ENCODE data around the gene SLC27A3.
"Not testable (repeated sequence)": the region's sequence is repeated elsewhere in the genome, so short reads cannot be mapped to it uniquely, and the experiment has no call there.

Gene SLC27A3

DNA sequence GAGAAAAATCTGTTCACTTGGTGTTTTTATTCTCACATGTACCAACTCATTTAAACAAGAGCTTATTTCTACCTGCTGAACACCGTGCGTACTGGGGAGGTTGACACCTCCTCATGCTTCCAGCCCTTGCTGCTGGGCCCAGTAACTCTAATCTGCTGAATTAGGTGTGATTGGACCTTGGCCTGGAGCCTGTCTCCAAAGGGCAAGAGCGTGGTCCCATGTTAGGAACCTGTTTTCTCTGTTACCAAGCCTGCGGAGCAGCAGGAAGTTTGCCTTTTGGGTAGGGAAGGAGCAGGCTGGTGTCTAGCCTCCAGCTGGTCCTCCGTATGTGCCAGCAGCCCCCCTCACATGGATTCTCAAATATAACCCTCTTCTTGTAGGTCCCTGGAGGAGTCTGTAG is 10.9 kb upstream of the SLC27A3 start:
- no peak for DNase-seq

DNA sequence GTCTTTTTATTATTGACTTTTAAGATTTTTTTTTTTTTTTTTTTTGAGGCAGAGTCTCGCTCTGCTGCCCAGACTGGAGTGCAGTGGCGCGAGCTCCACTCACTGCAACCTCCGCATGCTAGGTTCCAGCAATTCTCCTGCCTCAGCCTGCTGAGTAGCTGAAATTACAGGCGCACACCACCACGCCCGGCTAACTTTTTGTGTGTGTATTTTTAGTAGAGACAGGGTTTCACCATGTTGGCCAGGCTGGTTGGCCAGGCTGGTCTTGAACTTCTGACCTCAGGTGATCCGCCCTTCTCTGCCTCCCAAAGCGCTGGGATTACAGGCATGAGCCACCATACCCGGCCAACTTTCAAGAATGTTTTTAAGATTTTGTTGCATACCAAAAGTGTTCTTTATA is 8.5 kb upstream of the SLC27A3 start:
- DNase-seq, result not testable (repeated sequence)

GRCh38 chr1:153767519-153767918 is 7.7 kb upstream of the SLC27A3 start:
- no peak for DNase-seq

GRCh38 chr1:153768316-153769181 is 6.7 kb upstream of the SLC27A3 start:
- no peak for DNase-seq

- DNase-seq, result no peak
Observed at GRCh38 chr1:153769221-153769620, 6.0 kb upstream of the SLC27A3 start.

- no peak for DNase-seq
Observed at GRCh38 chr1:153770797-153771196, 4.4 kb upstream of the SLC27A3 start.

- no peak for DNase-seq
Observed at GRCh38 chr1:153771261-153771660, 3.9 kb upstream of the SLC27A3 start.

DNA sequence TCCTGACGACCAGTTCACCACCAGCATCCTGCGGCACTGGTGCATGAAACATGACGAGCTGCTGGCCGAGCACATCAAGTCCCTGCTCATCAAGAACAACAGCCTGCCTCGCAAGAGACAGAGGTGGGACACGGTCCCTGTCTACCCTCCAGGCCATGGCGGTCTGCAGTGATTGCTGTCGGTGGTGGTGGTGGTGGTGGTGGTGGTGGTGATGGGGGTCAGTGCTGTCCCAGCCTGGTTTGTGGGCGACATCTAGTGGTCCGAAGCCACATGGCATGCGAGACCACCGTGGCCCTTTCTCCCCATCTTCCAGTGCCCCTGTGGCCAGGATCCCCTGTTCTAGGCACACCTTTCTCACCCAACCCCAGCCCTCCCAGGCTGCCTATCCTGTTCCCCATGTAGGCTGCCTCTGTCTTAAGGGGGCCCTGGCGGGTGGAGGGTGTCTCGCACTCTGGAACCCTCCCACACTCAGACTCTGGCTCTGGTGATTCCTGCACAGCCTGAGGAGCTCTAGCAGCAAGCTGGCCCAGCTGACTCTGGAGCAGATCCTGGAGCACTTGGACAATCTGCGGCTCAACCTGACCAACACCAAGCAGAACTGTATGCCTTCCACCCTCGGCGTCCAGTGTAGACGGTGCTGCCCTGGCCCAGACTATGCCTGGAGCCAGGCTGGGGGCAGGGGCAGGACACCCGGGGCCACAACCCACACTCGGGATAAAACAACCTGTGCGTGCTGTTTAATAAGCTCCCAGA is 3.2 kb upstream of the SLC27A3 start:
- no peak for DNase-seq

GRCh38 chr1:153773096-153773921 is 1.9 kb upstream of the SLC27A3 start:
- DNase-seq, result peak; percentile 42

DNA sequence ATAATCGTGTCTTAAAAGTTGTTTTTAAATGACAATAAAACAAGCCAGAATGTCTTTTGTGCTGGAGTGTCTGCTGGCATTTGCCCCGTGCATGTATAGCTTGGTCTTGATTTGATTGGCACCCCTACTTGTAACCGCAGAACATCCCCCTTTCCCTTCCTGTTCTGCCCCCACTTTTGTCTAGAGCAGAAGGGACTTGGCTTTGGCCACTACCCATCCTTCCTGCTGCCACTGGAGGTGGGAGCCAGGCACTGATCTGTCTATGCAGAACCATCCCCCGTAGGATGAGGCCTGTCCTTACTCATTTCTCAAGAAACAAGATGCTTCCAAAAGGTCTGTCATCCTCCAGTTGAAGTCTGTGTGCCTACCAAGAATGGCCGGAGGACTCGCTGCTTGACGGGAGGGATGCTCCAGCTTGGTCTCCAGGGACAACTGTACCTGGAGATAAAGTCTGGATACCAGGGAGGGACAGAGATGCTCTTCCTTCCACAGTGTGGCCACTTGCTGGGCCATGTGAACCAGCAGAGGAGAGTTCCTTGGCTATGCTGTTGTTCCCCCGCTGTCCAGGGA is 1.1 kb upstream of the SLC27A3 start:
- DNase-seq, result no peak

GRCh38 chr1:153775458-153776327 is 486 bp downstream of the SLC27A3 start:
- DNase-seq, result peak; percentile 59

DNA sequence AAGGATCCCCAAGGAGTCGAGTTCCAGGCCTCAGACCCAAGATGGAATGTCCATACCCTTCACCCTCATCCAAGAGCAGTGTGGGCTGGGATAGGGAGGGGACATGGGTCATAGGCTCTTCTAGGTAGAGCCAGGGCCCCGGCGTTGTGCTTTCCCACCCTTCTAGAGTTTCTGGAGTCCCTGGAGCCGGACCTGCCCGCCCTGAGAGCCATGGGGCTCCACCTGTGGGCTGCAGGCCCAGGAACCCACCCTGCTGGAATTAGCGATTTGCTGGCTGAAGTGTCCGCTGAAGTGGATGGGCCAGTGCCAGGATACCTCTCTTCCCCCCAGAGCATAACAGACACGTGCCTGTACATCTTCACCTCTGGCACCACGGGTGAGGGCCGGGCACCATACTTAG is 1.1 kb downstream of the SLC27A3 start:
- no peak for DNase-seq

DNA sequence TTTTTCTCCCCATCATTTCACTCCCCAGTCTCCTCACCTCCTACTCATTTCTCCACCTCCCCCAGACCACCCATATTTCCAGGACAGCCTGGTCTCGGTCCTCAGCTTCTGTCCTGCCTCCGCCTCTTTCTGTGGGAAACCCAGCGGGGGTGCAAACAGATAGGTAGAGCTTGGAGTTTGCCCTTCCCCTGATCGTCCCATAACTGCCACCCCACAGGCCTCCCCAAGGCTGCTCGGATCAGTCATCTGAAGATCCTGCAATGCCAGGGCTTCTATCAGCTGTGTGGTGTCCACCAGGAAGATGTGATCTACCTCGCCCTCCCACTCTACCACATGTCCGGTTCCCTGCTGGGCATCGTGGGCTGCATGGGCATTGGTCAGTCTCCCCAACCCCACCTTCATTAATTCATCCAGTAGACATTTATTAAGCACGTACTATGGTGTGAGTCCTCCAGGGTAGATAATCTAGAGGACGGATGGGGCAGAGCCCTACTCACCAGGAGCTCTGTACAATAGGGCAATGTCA is 1.7 kb downstream of the SLC27A3 start:
- DNase-seq, result no peak

GRCh38 chr1:153777648-153778047 is 2.4 kb downstream of the SLC27A3 start:
- no peak for DNase-seq

DNA sequence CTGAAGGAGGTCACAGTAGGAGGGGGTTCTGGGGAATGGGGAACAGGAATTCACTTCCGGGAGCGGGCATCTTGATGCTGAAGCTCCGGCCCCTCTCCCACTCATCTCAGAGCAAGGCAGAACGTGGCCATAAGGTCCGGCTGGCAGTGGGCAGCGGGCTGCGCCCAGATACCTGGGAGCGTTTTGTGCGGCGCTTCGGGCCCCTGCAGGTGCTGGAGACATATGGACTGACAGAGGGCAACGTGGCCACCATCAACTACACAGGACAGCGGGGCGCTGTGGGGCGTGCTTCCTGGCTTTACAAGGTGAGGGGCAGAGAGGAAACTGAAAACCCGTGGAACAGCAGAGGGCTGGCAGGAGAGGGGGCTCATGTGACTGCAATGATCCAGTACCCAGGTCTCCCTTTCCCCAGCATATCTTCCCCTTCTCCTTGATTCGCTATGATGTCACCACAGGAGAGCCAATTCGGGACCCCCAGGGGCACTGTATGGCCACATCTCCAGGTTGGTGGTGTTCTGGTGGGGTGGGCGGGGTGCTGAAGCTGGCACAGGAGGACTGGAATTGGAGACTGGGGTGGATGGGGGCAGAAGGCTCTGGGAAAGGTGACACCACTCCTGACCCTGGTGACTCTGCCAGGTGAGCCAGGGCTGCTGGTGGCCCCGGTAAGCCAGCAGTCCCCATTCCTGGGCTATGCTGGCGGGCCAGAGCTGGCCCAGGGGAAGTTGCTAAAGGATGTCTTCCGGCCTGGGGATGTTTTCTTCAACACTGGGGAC is 3.0 kb downstream of the SLC27A3 start:
- DNase-seq, result no peak

- DNase-seq, result no peak
Observed at GRCh38 chr1:153778824-153779519, 3.8 kb downstream of the SLC27A3 start.

DNA sequence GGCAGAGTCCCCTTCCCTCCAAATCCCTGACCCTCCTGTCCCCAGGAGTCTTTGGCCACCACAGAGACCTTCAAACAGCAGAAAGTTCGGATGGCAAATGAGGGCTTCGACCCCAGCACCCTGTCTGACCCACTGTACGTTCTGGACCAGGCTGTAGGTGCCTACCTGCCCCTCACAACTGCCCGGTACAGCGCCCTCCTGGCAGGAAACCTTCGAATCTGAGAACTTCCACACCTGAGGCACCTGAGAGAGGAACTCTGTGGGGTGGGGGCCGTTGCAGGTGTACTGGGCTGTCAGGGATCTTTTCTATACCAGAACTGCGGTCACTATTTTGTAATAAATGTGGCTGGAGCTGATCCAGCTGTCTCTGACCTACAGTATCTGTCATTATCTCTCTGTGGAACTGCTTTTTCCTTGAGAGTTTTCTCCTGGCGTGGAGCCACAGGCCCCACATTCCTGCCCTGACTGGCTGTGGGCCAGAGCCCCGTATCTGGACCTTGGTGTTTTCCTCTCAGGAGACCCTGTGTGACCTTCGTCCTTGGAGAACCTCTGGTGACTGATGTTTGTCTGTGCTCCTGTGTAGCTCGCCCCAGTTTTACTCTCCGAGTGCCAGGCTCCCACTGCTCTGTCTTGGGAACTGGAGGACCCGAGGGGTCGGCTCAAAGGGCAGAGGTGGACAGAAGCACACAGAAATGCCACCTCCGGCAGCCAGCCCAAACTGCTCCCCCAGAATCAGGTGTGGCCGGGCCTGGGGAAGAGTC is 4.8 kb downstream of the SLC27A3 start:
- no peak for DNase-seq

DNA sequence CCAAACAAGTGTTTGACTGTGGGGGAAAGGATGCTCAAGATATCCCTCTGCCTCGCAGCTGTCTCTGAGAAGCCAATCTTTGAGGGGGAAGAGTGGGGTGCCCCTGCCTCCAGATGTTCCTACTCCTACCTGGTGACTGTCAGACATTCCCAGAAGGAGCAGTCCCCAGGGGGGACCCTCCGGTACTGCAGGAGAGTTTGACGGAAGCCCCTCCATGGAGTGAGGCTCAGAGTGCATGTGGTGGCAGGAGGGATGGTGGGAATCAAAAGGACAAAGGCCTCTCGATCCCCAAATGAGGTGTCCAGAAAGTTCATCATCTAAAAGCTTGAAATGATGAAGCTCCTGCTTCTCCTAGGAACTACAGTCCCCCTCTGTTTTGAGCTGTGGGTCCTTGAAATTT is 5.3 kb downstream of the SLC27A3 start:
- DNase-seq, result no peak

GRCh38 chr1:153782648-153783047 is 7.4 kb downstream of the SLC27A3 start:
- not testable (repeated sequence) for DNase-seq

Data from CD4-positive, alpha-beta T cell treated with Interferon gamma for 1 hour (primary cell).